HG03460 (cell line): Measurements from ENCODE around the gene AFDN.

Experiments used
- ATAC-seq: cut with Tn5 transposase; IDR thresholded peaks from one replicate; pipeline ENCODE4 v1.9.1; 2021; ENCODE audit not compliant: unreplicated experiment

AFDN gene

GRCh38 chr6:168016721-168017525 lies 190.2 kb downstream of the AFDN start:
- ATAC-seq, result no peak

GRCh38 chr6:168017629-168018028 lies 190.9 kb downstream of the AFDN start:
- ATAC-seq, result no peak

GRCh38 chr6:168018664-168019063 lies 192.0 kb downstream of the AFDN start:
- ATAC-seq, result no peak

GRCh38 chr6:168020242-168020641 lies 193.5 kb downstream of the AFDN start:
- no peak for ATAC-seq

GRCh38 chr6:168021581-168021980 lies 194.9 kb downstream of the AFDN start:
- ATAC-seq, result no peak
